GM18508 (cell line): ENCODE measurements around the gene CCDC180.

Source experiments
- ATAC-seq: cut with Tn5 transposase; IDR thresholded peaks from one replicate; pipeline ENCODE4 v1.9.1; 2021; ENCODE audit warnings: moderate number of reproducible peaks; ENCODE audit not compliant: insufficient read depth, unreplicated experiment

Gene CCDC180

DNA sequence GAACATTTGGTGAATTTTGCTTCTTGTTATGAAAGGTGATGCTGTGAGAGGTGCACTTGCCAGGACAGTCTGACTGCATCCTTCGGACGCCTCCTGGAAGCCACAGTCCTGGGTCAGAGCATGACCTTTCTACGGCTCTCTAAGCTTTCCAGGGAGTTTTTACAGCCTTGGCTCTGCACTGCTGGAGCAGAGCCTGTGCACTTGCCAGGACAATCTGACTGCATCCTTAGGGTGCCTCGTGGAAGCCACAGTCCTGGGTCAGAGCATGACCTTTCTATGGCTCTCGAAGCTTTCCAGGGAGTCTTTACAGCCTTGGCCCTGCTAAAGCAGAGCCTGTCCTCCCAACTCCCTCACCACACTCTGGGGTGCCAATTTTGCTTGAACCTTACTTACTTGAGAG is 49.6 kb downstream of the CCDC180 start:
- no peak for ATAC-seq
